Hepatocyte (in vitro differentiated cells): Measurements from ENCODE around the gene ALDH1A3. TPM values are rescaled to one million over a fixed set of nuclear protein-coding genes. Genes with fewer than 3 reads are reported as not detected.
A peak's percentile ranks its signal among the peaks of the same experiment; 100 is the strongest.

Experiments used
- DNase-seq: peaks from one replicate; pipeline ENCODE4 v3.0.0-alpha.2; 2016; ENCODE audit warnings: low spot score
- H2AFZ ChIP-seq: fragments of 200-600 bp; sonication (generic); 2 replicates; pipeline ENCODE4 v1.6.0; 2016; ENCODE audit warnings: antibody characterized with exemption, mild to moderate bottlenecking
- H3K27ac ChIP-seq: fragments of 200-600 bp; sonication (generic); 2 replicates; pipeline ENCODE4 v1.5.1; 2016; ENCODE audit warnings: mild to moderate bottlenecking
- H3K27me3 ChIP-seq: fragments of 200-600 bp; sonication (generic); 2 replicates; pipeline ENCODE4 v1.6.1; 2016
- H3K36me3 ChIP-seq: fragments of 200-600 bp; sonication (generic); replicated peaks from 2 replicates; pipeline ENCODE4 v1.5.1; 2016; ENCODE audit warnings: low read depth; ENCODE audit not compliant: insufficient read depth
- H3K4me1 ChIP-seq: fragments of 200-600 bp; sonication (generic); 2 replicates; pipeline ENCODE4 v1.5.1; 2016; ENCODE audit warnings: mild to moderate bottlenecking, moderate library complexity; ENCODE audit not compliant: insufficient read depth
- H3K4me2 ChIP-seq: fragments of 200-600 bp; sonication (generic); 2 replicates; pipeline ENCODE4 v1.6.0; 2016
- H3K4me3 ChIP-seq: fragments of 200-600 bp; sonication (generic); 2 replicates; pipeline ENCODE4 v1.5.1; 2016; ENCODE audit warnings: mild to moderate bottlenecking
- H3K79me2 ChIP-seq: fragments of 200-600 bp; sonication (generic); 2 replicates; pipeline ENCODE4 v1.6.0; 2017; ENCODE audit warnings: mild to moderate bottlenecking
- H3K9me2 ChIP-seq: fragments of 200-600 bp; sonication (generic); replicated peaks from 2 replicates; pipeline ENCODE4 v1.6.0; 2017; ENCODE audit warnings: mild to moderate bottlenecking; ENCODE audit not compliant: insufficient read depth
- H3K9me3 ChIP-seq: fragments of 200-600 bp; sonication (generic); 2 replicates; pipeline ENCODE4 v1.5.1; 2016; ENCODE audit warnings: low read depth, mild to moderate bottlenecking
- H4K20me1 ChIP-seq: fragments of 200-600 bp; sonication (generic); 2 replicates; pipeline ENCODE4 v1.6.0; 2016; ENCODE audit warnings: mild to moderate bottlenecking; ENCODE audit not compliant: insufficient read depth, poor library complexity, severe bottlenecking
- EZH2 ChIP-seq: fragments of 200-600 bp; sonication (generic); IDR thresholded peaks from 2 replicates; pipeline ENCODE4 v1.6.1; 2016; ENCODE audit warnings: antibody characterized with exemption, mild to moderate bottlenecking, borderline replicate concordance
- EZH2phosphoT487 ChIP-seq: fragments of 200-600 bp; sonication (generic); IDR thresholded peaks from one replicate; pipeline ENCODE4 v1.6.1; 2018; ENCODE audit warnings: antibody characterized with exemption, mild to moderate bottlenecking, low read depth, moderate library complexity; ENCODE audit not compliant: unreplicated experiment, severe bottlenecking
- WGBS: methylation state at CpG from one replicate; pipeline ENCODE4 v1.1.6; 2016; ENCODE audit warnings: low lambda C conversion rate; ENCODE audit errors: missing lambda C conversion rate; 5-methylcytosine and 5-hydroxymethylcytosine counted together
- polyA plus RNA-seq: library from polyadenylated mRNA; unstranded; fragments of >200 nt; fragmentation: Nextera tagmentation; extraction: Ambion mirVana; gene quantifications from 2 replicates; pipeline ENCODE4 v1.2.1, GENCODE V29; 2016
- total RNA-seq: library from RNA; depleted of rRNA; stranded (reverse); fragments of >200 nt; gene quantifications from 2 replicates; pipeline ENCODE4 v1.2.3, GENCODE V29; 2014
- TF ChIP-seq, protein P1 (sequence below): fragments of 200-600 bp; sonication (generic); IDR thresholded peaks from 2 replicates; pipeline ENCODE4 v1.5.1; 2016; ENCODE audit warnings: antibody characterized with exemption, mild to moderate bottlenecking; ENCODE audit not compliant: poor library complexity

The ALDH1A3 gene
- total and polyA plus RNA-seq, 2 experiments from 2014 or later, result 6.8 to 20.5 TPM

DNA sequence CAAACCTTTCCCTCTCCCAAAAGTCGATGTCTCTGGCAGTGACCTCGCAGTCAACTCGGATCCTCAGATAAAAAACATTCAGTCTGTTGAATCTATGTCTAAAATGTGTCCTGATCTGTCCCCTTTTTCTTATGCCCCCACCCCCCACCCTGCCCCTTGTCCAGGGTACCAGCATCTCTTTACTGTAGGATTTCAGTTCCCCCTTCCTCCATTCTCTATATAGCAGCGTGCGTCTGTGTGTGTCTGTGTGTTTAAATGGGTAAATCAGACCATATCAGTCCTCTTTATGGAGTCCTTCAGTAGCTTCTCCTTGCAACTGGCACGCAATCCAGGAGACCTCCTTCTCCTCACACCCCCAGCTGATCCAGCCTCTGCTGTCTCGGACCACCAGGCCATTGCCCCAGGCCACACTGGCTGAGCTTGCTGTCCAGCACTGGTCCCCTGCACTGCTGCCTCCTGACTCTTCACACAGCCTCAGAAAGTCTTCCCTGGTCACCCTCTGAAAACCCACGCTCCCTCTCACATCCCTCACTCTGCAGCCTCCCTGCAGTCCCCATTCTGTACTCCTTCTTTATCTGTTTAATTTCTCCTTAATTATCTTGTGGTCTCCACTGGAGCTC is 41.0 kb downstream of the ALDH1A3 start:
- Histone ChIP-seq H3K27me3 (peaks cover 43% of the 10 kb centered on the region), H3K79me2 (no peaks in the 10 kb centered on the region), H2AFZ (no peak overlapping the region), H3K27ac (no peak overlapping the region), H3K4me1 (peaks cover 6% of the 10 kb centered on the region), H3K9me3 (no peaks in the 10 kb centered on the region), H3K4me3 (no peak overlapping the region), H3K4me2 (peak overlapping the region; percentile 94), H4K20me1 (no peaks in the 10 kb centered on the region), H3K36me3 (no peaks in the 10 kb centered on the region), H3K9me2 (no peaks in the 10 kb centered on the region)
- no peak for TF ChIP-seq EZH2phosphoT487
- TF ChIP-seq, protein P1, sequence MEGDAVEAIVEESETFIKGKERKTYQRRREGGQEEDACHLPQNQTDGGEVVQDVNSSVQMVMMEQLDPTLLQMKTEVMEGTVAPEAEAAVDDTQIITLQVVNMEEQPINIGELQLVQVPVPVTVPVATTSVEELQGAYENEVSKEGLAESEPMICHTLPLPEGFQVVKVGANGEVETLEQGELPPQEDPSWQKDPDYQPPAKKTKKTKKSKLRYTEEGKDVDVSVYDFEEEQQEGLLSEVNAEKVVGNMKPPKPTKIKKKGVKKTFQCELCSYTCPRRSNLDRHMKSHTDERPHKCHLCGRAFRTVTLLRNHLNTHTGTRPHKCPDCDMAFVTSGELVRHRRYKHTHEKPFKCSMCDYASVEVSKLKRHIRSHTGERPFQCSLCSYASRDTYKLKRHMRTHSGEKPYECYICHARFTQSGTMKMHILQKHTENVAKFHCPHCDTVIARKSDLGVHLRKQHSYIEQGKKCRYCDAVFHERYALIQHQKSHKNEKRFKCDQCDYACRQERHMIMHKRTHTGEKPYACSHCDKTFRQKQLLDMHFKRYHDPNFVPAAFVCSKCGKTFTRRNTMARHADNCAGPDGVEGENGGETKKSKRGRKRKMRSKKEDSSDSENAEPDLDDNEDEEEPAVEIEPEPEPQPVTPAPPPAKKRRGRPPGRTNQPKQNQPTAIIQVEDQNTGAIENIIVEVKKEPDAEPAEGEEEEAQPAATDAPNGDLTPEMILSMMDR, result no peak
- TF ChIP-seq EZH2, result no peak
- WGBS, result 80% methylated on average over 8 of the region's 8 CpGs
- DNase-seq, result no peak

- 85% methylated on average over 13 of the region's 13 CpGs for WGBS
- no peak overlapping the region for H3K27ac ChIP-seq
These were observed 42.8 kb downstream of the ALDH1A3 start for GRCh38 chr15:100922192-100923040.

DNA sequence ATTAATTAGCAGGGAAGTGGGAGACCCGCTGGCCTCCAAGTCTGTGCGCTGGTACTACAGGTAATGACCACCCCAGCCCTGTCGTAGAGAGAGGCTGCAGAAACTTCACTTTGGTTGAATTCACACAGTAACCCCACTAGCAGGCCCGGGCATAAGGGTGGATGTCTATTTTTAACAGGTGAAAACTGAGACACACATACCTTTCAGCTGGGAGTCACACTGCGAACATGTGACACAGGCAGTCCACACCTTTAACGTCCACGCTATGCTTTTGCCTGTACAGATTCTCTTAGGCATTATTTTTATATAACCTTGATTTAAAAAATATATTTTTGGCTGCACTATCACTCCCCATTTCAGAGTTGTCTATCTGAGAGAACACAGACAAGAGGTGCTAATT is 43.4 kb downstream of the ALDH1A3 start:
- Histone ChIP-seq H3K27ac (no peak overlapping the region), H3K27me3 (peaks cover 43% of the 10 kb centered on the region), H3K4me3 (no peak overlapping the region), H3K36me3 (no peaks in the 10 kb centered on the region), H2AFZ (no peak overlapping the region), H3K9me3 (no peaks in the 10 kb centered on the region), H3K79me2 (no peaks in the 10 kb centered on the region), H3K9me2 (no peaks in the 10 kb centered on the region), H3K4me1 (peaks cover 6% of the 10 kb centered on the region), H3K4me2 (no peak overlapping the region), H4K20me1 (no peaks in the 10 kb centered on the region)
- no peak for TF ChIP-seq EZH2phosphoT487
- TF ChIP-seq, protein P1, result no peak
- no peak for TF ChIP-seq EZH2
- WGBS, result 93% methylated on average over 7 of the region's 7 CpGs
- DNase-seq, result no peak

More at GRCh38 chr15:100922192-100923040, 42.8 kb downstream of the ALDH1A3 start:
- H3K9me3 ChIP-seq, result no peaks in the 10 kb centered on the region
- H3K27me3 ChIP-seq, result peaks cover 43% of the 10 kb centered on the region
- H3K79me2 ChIP-seq, result no peaks in the 10 kb centered on the region
- H3K4me2 ChIP-seq, result no peak overlapping the region
- peaks cover 6% of the 10 kb centered on the region for H3K4me1 ChIP-seq
- TF ChIP-seq EZH2phosphoT487, result no peak
- TF ChIP-seq, protein P1, result no peak
- no peak for TF ChIP-seq EZH2
- no peaks in the 10 kb centered on the region for H3K9me2 ChIP-seq
- no peaks in the 10 kb centered on the region for H4K20me1 ChIP-seq
- H3K4me3 ChIP-seq, result no peak overlapping the region
- DNase-seq, result no peak
- no peak overlapping the region for H2AFZ ChIP-seq
- H3K36me3 ChIP-seq, result no peaks in the 10 kb centered on the region
